Adipocyte (in vitro differentiated cells): ENCODE data around the gene ENAM.

Source experiments
- DNase-seq: peaks from one replicate; pipeline ENCODE4 v3.0.0-alpha.2; 2015; ENCODE audit warnings: low read depth
- H3K27me3 ChIP-seq: replicated peaks from 2 replicates; pipeline ENCODE4 v1.7.0; 2013; ENCODE audit warnings: mild to moderate bottlenecking, low read length, moderate library complexity; ENCODE audit not compliant: control insufficient read depth, insufficient read depth
- H3K36me3 ChIP-seq: 2 replicates; pipeline ENCODE4 v1.7.0; 2013; ENCODE audit warnings: low read length, mild to moderate bottlenecking, moderate library complexity; ENCODE audit not compliant: control insufficient read depth, insufficient read depth, severe bottlenecking
- H3K4me1 ChIP-seq: 2 replicates; pipeline ENCODE4 v1.7.0; 2013; ENCODE audit warnings: mild to moderate bottlenecking, low read length, moderate library complexity; ENCODE audit not compliant: control insufficient read depth, insufficient read depth
- H3K4me3 ChIP-seq: 2 replicates; pipeline ENCODE4 v1.7.0; 2013; ENCODE audit warnings: mild to moderate bottlenecking, low read length, moderate library complexity
- H3K9ac ChIP-seq: 2 replicates; pipeline ENCODE4 v1.7.0; 2013; ENCODE audit warnings: mild to moderate bottlenecking, low read length, moderate library complexity
- H3K9me3 ChIP-seq: 2 replicates; pipeline ENCODE4 v1.7.0; 2013; ENCODE audit warnings: mild to moderate bottlenecking, low read length, moderate library complexity; ENCODE audit not compliant: control insufficient read depth

Gene ENAM

DNA sequence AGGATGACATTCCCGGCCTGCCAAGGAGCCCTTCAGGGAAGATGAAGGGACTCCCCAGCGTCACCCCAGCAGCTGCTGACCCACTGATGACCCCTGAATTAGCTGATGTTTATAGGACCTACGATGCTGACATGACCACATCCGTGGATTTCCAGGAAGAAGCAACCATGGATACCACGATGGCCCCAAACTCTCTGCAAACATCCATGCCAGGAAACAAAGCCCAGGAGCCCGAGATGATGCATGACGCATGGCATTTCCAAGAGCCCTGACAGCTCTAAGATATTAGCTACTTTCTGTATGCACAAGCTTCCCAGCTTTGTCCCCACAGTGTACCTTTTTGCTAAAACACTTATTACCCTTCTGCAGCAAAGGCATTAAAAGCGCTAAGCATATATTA lies 22.1 kb upstream of the ENAM start:
- no peak overlapping the region for H3K4me3 ChIP-seq
- H3K9ac ChIP-seq, result no peak overlapping the region
- peaks cover 13% of the 10 kb centered on the region for H3K4me1 ChIP-seq
- H3K9me3 ChIP-seq, result no peaks in the 10 kb centered on the region
- H3K36me3 ChIP-seq, result no peaks in the 10 kb centered on the region
- DNase-seq, result no peak
- H3K27me3 ChIP-seq, result no peaks in the 10 kb centered on the region

DNA sequence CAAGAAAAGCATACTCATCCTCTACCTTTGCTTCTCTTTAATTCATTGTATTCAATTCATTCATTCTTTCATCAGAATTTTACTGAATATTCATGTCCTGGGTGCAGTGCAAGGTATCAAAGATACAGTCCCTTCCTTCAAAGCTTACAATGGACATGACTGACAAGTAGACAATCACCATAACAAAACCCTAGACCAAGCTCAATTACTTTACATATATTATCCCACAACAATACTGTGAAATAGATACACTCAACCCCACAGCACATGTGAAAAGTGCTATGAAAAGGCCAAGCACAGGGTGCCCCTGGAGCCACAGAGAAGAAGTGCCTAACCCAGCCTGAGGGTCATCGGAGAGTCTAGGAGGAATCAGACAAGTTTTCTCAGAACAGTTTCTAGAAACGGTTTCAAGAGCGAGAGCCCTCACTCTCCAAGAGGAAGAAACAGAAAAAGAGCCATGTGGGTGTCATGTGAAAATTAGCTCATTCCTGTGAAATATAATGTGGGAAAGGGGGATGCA lies 21.1 kb upstream of the ENAM start:
- no peak overlapping the region for H3K4me3 ChIP-seq
- H3K9me3 ChIP-seq, result no peaks in the 10 kb centered on the region
- no peak overlapping the region for H3K9ac ChIP-seq
- H3K27me3 ChIP-seq, result no peaks in the 10 kb centered on the region
- H3K36me3 ChIP-seq, result no peaks in the 10 kb centered on the region
- H3K4me1 ChIP-seq, result peaks cover 13% of the 10 kb centered on the region
- DNase-seq, result no peak

DNA sequence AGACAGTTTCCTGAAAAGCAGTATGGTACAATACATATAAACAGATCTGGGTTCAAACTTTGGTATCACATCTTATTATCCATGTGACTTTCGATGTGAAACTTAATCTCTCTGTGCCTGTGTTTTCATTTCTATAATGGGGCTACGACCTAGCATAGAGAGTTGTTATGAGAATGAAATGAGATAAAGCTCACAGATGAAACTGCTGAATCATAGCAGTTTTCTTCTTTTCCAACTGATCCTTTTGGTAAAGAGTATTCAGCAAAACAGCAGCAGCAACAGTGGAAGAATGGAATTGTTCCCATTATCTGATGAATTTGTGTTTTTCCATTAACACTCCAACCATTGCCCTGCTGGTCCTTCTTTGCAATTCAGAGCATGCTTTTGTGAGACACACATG lies 20.2 kb upstream of the ENAM start:
- Histone ChIP-seq H3K36me3 (no peaks in the 10 kb centered on the region), H3K9me3 (no peaks in the 10 kb centered on the region), H3K4me3 (no peak overlapping the region), H3K27me3 (no peaks in the 10 kb centered on the region), H3K4me1 (peaks cover 17% of the 10 kb centered on the region), H3K9ac (no peak overlapping the region)
- DNase-seq, result no peak

DNA sequence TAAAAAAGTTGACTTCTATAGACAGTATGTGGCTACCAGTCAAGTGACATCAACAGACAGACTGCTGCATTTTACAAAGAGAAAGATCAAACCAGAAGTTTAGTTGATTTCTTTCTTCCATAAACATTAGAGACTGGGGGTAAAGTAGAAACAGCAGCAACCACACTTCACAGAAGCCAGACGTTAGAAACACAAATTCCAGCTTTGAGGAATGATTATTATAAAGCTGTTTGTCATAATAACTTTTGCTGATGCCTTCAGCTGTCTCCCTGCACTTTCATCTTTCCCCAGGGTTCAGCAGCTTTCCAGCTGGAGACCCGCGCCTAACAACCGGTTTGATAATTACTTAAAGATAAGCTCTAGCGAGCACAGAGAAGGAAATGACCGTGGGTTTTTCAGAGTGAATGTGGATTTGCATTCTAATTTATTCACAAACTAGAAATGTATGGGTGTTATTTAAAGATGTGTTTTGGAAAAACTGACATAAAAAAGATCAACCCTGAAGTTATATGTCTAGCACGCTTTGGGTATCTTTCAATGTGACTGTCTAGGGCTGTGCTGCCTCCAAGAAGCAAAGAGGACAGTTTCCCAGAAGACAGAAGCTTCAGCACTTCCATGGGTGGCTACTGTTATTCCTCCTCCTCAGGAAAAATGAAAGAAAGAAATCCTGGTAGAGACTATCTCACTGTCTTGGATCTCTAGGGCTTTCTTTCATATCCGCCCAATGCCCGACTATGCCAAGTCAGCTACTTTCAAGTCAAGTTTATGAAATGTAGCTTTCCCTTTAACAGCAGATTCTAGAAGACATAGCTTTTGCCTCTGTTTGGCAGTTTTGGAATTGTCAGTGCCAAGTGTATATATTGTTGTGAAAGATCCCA lies 15.0 kb upstream of the ENAM start:
- Histone ChIP-seq H3K9me3 (no peaks in the 10 kb centered on the region), H3K27me3 (no peaks in the 10 kb centered on the region), H3K4me3 (peak overlapping the region; percentile 79), H3K9ac (peak overlapping the region; percentile 60), H3K36me3 (no peaks in the 10 kb centered on the region), H3K4me1 (peaks cover 18% of the 10 kb centered on the region)
- no peak for DNase-seq

DNA sequence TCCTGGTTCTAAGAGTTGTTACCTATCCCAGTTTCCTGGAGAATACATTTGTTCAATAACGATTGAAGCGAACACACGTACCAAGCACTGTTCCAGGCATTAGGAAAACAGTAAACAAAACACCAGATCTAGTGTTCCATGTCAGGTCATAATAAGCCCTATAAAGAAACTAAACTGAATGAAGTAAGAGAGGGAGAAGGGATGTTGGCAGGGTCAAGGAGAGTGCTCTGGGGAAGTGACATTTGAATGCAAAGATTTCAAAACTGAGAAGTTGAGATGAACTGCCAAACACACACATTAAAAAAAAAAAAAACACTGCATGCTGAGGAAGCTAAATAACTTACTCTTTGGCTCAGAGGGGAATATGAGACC lies 14.4 kb upstream of the ENAM start:
- no peak for DNase-seq
- Histone ChIP-seq H3K9ac (peak overlapping the region; percentile 60), H3K4me1 (peaks cover 18% of the 10 kb centered on the region), H3K27me3 (no peaks in the 10 kb centered on the region), H3K9me3 (no peaks in the 10 kb centered on the region), H3K36me3 (no peaks in the 10 kb centered on the region), H3K4me3 (peak overlapping the region; percentile 79)

DNA sequence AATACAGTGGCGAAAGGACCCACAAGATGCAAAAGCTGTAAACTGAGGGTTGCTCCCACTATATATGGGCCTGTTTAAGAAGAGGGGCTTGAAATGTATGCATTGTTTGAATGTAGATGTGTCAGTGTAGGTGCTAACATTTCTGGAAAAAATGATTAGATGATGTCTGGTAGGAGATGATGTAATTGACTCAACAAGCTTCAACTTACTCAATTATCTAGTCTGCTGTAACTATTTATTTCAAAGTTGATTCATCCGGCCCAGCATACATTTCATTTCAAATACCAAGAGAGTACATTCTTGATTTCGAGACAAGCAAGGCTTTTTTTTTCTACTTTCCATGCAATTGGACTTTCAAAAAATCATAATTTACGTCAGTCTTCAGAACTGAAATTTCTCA lies 9.3 kb upstream of the ENAM start:
- Histone ChIP-seq H3K4me1 (peaks cover 8% of the 10 kb centered on the region), H3K36me3 (no peaks in the 10 kb centered on the region), H3K4me3 (no peak overlapping the region), H3K27me3 (no peaks in the 10 kb centered on the region), H3K9ac (no peak overlapping the region), H3K9me3 (no peaks in the 10 kb centered on the region)
- DNase-seq, result no peak

DNA sequence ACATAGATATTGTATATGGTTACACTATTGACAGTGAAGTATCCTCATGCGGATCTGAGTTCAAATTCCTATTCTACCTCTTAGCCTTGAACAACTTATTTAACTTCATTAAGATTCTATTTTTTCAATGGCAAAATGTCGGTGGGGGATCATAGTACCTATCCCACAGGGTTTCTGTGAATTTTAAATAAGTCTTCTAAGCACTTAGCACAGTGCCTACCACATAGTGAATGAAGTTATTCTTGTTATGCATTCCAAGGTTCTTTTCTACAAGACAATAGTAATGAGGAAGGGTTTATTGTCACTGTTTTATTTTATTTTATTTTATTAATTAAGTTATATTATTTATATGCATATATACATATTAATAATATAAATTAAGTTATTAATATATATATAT lies 8.8 kb upstream of the ENAM start:
- no peak overlapping the region for H3K4me3 ChIP-seq
- no peaks in the 10 kb centered on the region for H3K27me3 ChIP-seq
- H3K4me1 ChIP-seq, result peaks cover 3% of the 10 kb centered on the region
- H3K9me3 ChIP-seq, result no peaks in the 10 kb centered on the region
- H3K9ac ChIP-seq, result no peak overlapping the region
- DNase-seq, result no peak
- H3K36me3 ChIP-seq, result no peaks in the 10 kb centered on the region

DNA sequence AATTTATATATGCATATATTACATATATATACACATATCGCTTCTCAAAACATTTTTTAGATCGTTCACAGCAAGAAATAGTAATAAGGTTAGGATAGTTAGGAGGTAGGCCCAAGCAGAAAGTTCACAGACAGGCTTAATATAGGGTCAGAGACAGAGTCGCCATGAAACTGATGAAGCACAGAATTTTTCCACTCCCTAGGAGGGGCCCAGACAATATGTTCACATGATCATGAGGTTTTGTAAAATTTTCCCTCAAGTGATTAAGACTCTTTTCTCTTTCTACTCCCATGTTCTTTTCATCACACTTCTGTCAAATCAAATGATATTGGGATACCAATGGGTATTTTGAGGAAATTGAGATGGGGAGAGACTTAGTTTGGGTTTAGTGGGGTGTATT lies 5.2 kb upstream of the ENAM start:
- H3K36me3 ChIP-seq, result no peaks in the 10 kb centered on the region
- DNase-seq, result no peak
- H3K9ac ChIP-seq, result no peak overlapping the region
- H3K4me3 ChIP-seq, result no peak overlapping the region
- no peaks in the 10 kb centered on the region for H3K9me3 ChIP-seq
- H3K4me1 ChIP-seq, result peaks cover 9% of the 10 kb centered on the region
- no peaks in the 10 kb centered on the region for H3K27me3 ChIP-seq

DNA sequence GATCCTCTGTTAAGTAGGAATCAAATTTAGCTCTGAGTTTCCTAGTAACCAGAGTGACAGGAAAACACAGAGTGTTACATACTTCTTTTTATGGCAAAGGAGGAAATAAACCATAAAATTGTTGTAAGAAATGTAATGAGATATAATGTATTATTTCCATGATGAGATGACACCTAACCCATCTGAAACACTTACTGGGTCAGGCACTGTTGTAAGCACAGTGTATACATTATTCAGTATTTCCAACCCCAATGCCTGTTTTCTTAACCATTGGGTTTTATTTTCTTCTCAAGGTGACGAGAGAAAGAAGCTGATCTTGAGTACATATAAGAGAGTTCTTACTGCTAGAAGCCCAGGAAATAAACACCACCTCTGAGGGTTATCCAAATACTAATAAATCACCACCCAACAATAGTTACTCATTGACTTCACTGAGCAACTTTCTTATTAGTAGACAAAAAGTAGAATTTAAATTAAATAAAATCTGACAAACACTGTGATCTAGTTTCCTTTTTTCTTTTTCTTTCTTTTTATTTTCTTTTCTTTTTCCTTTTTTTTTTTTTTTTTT lies 4.2 kb upstream of the ENAM start:
- H3K4me1 ChIP-seq, result peaks cover 7% of the 10 kb centered on the region
- no peak overlapping the region for H3K9ac ChIP-seq
- H3K36me3 ChIP-seq, result no peaks in the 10 kb centered on the region
- H3K4me3 ChIP-seq, result no peak overlapping the region
- no peaks in the 10 kb centered on the region for H3K9me3 ChIP-seq
- H3K27me3 ChIP-seq, result no peaks in the 10 kb centered on the region
- no peak for DNase-seq

DNA sequence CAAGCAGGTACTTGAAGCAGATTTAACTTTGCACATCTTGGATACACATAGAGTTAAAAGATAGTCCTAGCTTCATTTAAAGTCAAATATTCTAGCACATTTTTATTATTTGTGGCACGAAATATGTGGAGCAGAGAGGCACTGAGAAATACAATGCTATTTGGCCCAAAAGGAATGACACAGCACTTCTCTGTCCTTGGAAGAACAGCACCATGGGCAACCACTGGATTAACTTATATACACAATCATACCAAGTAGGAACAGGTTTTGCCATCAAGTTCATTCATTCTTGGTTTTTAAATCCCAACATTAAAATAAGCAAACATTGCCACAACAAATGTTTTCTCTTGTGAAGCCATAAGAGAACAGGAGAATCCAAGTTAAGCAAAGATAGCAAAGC lies 924 bp upstream of the ENAM start:
- no peak overlapping the region for H3K9ac ChIP-seq
- peaks cover 14% of the 10 kb centered on the region for H3K4me1 ChIP-seq
- H3K9me3 ChIP-seq, result no peaks in the 10 kb centered on the region
- H3K27me3 ChIP-seq, result no peaks in the 10 kb centered on the region
- no peaks in the 10 kb centered on the region for H3K36me3 ChIP-seq
- peak; percentile 46 for DNase-seq
- no peak overlapping the region for H3K4me3 ChIP-seq

DNA sequence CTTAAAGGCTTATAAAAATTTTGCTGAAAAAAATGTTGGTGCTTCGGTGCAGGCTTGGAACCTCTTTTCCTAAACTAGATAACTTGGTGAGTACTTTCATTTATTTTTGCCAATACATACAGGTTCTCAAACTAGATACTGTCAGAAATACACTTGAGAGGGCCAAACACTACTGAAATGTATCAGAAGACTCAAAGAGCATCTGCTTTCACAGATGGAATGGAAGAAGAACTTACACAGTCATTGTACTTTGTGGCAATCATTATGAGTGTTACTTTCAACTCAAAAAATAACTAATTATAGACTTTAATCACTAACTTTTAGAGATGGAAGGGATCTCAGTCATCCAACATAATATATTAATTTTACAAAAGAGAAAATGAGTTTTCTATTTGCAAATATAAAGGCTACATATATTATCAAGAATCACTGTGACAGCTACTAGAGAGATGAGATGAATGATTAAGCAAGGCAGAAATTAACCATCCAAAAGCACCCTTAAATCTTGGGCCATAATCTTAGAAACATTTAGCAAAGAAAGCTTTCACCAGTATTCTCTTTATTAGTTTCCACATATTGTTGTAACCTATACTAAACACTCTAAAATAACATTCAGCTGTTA lies 1.0 kb downstream of the ENAM start:
- DNase-seq, result no peak
- Histone ChIP-seq H3K9ac (no peak overlapping the region), H3K4me3 (no peak overlapping the region), H3K4me1 (peaks cover 14% of the 10 kb centered on the region), H3K9me3 (no peaks in the 10 kb centered on the region), H3K27me3 (no peaks in the 10 kb centered on the region), H3K36me3 (no peaks in the 10 kb centered on the region)
